Fibroblast of gingiva (primary cell): Measurements from ENCODE around the gene TAS2R30.

ENCODE experiments used
- DNase-seq: peaks from one replicate; pipeline ENCODE4 v3.0.0-alpha.2; 2011; ENCODE audit warnings: low read depth

Gene TAS2R30

DNA sequence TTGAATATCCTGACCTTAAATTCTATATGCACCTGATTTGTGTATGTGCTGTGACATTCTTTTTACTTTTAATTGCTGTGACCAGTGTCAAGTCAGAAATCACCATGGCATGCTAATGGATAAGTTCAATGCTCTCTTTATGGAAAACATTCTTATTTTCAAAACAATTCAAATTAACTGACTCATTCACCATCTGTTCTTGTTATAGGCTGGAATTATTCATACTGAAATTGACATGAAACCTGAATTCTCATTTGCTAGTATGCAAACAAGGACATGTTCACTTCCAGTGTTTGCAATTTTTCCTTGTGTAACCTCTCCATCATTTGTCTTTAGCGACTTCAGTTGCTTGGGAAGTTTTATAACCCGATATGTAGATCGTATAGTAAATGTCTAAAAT is at the start of gene TAS2R30:
TSS of gene TAS2R30 (minus strand) at position 340 of the 400 bp plus-strand sequence. CDS start 400 bp downstream, outside the sequence.
- DNase-seq, result peak; percentile 20

DNA sequence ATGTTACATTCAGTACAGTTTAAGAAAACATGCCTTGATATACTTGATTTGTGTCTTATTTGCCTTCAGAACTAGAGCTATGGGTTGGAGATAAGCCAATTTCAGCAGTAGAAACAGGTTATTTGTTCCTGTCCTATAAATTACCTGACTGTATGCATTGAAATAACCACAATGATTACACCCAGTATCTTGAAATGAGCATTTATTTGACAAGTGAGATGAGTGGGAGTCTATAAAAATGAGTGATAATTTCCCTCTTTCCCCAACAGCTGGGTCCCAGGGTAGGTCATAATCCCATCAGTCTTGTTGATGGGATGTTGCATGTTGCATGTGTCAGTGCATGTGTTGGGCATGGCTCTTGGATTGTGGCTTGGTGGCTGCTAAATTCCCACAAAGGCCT is 48.6 kb upstream of the TAS2R30 start:
- DNase-seq, result no peak

DNA sequence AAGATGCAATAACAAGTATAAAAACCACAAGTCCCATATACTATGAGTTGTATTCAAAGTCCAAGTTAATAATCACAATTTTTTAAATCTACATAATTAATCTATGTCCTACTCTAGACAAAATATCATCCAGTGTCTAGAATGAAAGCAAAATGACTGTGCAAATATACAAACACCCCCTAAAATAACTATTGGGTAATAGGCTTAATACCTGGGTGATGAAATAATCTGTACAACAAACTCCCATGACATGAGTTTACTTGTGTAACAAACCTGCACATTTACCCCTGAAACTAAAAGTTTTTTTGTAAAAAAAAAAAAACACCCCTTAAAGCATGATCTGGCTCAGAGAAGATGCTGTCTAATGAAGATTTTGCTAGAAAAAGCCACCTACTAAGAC is 48.1 kb upstream of the TAS2R30 start:
- DNase-seq, result no peak

GRCh38 chr12:11178250-11178649 is 43.8 kb upstream of the TAS2R30 start:
- DNase-seq, result no peak

- no peak for DNase-seq
Observed at GRCh38 chr12:11174022-11174421, 39.6 kb upstream of the TAS2R30 start.

DNA sequence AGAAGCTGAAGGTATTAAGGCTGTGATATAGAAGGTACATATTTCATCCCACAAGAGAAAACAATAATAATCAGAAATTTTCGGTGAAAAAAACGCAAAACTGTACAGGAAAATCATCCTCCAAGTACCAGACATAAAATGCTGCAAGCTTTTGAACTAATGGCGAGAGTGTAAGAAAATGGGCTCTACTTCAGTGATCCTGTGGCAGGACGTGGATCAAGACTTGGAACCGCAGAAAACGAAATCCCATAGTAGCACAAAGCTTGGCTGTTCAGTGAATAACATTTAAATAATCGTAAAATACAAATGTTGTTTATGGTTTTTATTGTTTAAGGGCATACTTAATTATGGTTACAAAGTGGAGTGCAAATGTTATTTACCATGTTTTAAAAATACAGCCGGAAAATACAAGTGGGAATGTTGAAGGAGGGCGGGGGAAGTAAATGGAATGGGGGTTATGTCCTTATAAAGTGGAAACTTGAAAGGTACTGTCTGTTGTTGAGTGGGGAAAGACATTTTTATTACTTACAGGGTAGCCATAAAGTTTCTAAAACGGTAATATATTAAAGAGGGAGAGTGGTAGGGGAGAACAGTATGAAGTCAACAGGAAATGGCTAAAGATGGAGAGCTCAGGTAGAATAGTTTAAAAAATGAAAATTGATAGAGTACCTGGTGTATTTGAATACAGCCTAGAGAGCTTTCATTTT is 37.7 kb upstream of the TAS2R30 start:
- DNase-seq, result no peak

- DNase-seq, result peak; percentile 94
Observed at GRCh38 chr12:11171145-11171968, 36.9 kb upstream of the TAS2R30 start, which contains the start of gene SMIM10L1. Gene SMIM10L1, plus strand, starts transcription at chr12:11171194. Its CDS starts 163 bp downstream, at chr12:11171357.

DNA sequence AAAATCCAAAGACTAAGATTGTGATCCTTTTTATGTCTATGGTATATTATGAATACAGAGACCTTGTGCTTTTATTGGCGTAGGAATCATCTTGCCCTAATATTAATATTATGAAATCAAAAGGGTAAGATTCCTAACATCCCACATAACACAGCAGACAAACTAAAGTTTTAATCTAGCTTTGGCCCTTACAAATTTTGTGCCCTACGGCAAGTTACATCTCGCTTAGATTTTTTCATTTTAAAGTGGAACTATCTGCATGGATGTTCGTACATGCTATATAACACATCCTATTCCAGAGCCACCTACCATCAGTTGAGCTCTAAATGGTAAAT is 36.3 kb upstream of the TAS2R30 start:
- DNase-seq, result no peak

- no peak for DNase-seq
Observed at GRCh38 chr12:11166300-11166699, 31.9 kb upstream of the TAS2R30 start.

- no peak for DNase-seq
Observed at GRCh38 chr12:11164384-11164783, 29.9 kb upstream of the TAS2R30 start.

GRCh38 chr12:11162502-11162901 is 28.1 kb upstream of the TAS2R30 start:
- DNase-seq, result no peak

- DNase-seq, result no peak
Observed at GRCh38 chr12:11158885-11159444, 24.5 kb upstream of the TAS2R30 start.

GRCh38 chr12:11154400-11154925 is 20.0 kb upstream of the TAS2R30 start:
- no peak for DNase-seq

DNA sequence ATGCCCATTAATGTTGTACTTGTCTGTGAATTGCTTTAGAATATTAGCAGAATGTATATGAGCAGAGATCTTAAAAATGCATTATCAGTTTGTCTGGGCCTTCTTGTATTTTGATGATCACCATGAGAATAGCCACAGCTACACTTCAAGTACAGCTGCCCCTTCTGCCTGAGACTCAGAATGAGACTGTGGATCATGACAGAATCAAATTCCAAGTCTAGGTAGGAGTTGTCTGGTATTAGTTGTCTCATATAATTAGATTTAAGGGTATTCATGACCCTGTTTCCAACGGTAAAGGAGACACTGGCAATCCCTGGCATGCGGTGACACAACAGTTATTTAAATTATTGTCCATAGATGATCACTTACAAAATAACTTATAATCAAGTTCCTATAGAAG is 18.3 kb upstream of the TAS2R30 start:
- no peak for DNase-seq

DNA sequence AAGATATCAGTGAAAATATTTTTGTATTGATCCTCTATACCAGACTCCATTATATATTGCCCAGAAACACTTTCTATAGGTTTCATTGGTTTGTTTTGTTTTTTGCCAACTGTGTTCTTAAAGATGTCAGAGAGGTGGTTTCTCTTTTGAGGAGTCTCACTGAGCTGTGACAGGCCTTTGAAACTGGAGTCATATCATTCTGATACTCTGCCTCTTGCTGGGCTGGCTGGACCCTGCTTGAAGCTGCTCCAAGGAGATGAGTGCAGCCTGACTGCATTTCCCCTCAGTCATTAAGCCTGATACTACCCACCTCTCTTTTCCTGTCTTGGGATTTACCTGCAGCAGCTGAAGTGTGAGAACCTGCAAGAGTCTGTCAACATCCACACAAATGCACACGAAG is 16.4 kb upstream of the TAS2R30 start:
- DNase-seq, result no peak

DNA sequence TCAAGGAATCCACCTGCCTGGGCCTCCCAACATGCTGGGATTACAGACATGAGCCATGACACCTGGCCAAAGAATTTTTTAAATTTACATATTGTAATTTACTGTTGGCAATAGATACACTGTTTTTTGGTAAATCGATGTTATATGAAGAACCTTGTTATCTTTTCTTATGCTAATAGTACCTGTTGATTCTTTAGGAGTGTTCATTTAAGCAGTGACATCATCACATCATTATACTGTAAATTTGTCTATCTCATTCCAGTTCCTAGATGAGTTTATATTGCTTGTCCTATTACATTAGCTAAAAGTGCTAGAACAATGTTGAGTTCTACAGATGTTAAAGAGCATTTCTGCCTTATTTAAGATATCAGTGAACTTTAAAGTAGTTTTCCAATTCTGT is 13.0 kb upstream of the TAS2R30 start:
- DNase-seq, result no peak

DNA sequence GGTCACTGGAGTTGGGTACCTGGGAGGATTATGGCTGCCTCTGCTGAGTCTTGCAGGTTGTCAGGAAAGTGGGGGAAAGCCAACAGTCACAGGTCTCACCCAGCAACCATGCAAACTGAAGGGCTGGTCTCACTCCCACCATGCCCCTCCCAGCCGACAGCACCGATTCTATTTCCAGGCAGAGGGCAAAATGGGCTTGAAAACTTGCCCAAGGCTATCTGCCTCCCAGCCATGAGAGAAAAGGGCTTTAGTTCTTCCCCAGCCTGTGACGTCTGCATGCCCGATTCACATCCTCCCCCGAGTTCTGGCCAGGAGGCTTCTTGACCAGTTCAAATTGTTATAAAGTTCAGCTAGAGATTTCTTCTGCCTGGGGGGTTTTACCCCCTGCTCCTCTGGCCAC is 9.9 kb upstream of the TAS2R30 start:
- DNase-seq, result no peak

GRCh38 chr12:11143352-11143751 is 8.9 kb upstream of the TAS2R30 start:
- DNase-seq, result no peak

GRCh38 chr12:11136075-11136474 is 1.6 kb upstream of the TAS2R30 start:
- DNase-seq, result no peak

- DNase-seq, result no peak
Observed at GRCh38 chr12:11133816-11134215, 628 bp downstream of the TAS2R30 start.

GRCh38 chr12:11133162-11133561 is 1.3 kb downstream of the TAS2R30 start:
- DNase-seq, result no peak

DNA sequence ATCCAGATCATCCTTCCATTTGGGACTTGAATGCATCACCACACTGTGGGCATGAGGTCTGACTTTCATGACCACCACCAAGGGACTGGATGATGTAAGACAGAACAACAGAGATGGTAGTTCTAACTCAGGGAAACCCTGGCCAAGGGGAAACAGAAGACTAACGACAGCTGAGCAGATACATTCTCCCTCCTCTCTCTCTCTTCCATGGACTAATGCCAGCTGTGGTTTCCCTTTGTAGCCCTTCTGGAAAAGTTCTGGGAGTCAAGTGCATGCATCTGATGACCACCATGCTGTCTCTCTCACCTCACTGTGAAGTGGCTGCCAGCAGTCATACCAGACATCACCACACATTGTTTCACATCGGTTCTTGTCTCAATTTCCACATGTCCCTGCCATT is 3.4 kb downstream of the TAS2R30 start:
- no peak for DNase-seq

DNA sequence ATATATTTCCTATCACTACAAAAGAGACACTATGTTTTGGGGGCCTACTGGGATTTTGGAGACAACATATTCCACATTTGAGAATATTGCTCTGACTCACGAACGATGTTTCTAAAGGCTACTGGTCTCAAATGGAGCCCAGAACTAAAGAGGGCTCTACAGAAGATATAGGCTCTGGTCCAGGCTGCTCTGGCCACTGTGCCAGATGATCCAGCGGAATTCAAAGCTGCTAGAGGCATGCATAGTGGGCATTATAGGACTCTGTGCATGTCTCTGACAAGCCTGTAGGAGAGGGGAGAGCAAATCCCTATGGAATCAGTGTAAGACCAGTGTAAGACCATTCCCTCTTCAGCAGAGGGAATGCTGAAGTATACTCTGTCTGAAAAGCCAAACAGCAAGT is 4.1 kb downstream of the TAS2R30 start:
- DNase-seq, result no peak
